GM19023 (cell line): ENCODE measurements around the gene ELOA2.
"Not testable (repeated sequence)": the region's sequence is repeated elsewhere in the genome, so short reads cannot be mapped to it uniquely, and the experiment has no call there.

Experiments used
- ATAC-seq: cut with Tn5 transposase; IDR thresholded peaks from one replicate; pipeline ENCODE4 v1.9.1; 2021; ENCODE audit warnings: mild to moderate bottlenecking, moderate library complexity; ENCODE audit not compliant: unreplicated experiment

The ELOA2 gene

DNA sequence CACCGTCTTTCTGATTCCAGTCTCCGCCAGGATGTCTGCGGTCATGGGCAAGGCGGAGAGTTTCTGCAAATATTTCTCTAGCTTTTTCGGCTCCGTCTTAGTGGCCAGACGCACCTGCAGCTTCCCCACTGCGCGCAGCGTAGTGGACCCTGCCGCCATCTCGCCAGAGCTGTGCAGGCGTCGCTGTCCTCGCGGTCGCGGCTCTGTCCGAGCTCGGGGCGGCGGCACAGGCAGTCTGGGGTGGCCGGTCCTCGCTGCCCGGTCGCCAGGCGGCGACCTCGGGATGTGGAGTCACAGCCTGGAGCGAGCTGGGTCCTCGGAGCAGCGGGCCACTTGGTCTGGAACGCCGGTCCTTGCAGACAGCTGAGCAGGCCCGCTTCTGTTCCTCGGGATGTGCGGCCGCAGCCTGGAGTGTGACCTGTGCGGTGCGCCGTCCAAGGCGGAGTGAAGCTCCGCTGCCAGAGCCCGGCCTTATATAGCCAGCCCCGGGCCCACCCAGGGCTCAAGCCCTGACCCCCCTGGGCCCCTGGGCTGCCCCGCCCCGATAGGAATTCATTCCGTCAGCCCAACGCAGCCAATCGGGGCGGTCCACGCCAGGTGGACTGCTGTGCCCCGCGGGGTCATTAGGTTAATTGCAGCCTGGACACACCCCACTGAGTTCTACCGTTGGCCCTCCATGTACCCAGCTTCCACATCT lies 11.5 kb downstream of the ELOA2 start:
- not testable (repeated sequence) for ATAC-seq

DNA sequence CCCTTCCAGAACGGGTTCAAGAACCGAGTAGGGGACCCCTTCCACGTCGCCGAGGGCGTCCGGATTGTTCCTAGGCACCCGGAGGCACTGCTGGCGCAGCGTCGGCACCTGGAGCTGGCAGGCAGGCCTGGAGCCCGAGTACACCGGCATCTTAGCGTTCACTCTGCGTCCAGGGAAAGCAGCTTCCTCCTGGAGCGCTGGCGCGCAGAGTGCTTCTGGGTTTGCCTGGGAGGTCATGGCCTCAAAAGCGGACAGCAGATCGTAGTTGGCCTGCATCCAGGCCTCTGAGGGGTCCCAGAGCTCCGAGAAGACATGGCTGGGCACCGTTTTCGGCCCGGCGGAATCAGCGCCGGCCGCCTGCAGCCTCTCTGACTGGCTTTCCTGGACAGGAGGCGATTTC lies 12.6 kb downstream of the ELOA2 start:
- not testable (repeated sequence) for ATAC-seq

- not testable (repeated sequence) for ATAC-seq
Measured at GRCh38 chr18:47020757-47021156, 14.7 kb downstream of the ELOA2 start.

- not testable (repeated sequence) for ATAC-seq
Measured at GRCh38 chr18:47019870-47020269, 15.6 kb downstream of the ELOA2 start.
